H1 (cell line): ENCODE measurements around the gene TCL1A.

Source experiments
- CTCF ChIP-seq, 3 experiments: IDR thresholded peaks; 1 replicate in 2 of 3; 2 replicates in 1 of 3; pipeline versions ENCODE4 v1.5.1 to v1.6.1; 2011; ENCODE audit warnings: low read length in 3 of 3, mild to moderate bottlenecking in 3 of 3, inconsistent platforms in 2 of 3, low read depth in 1 of 3, moderate library complexity in 1 of 3; ENCODE audit not compliant: insufficient read depth in 1 of 3; ENCODE audit errors: control extremely low read depth in 1 of 3
- E2F6 ChIP-seq: IDR thresholded peaks from 2 replicates; pipeline ENCODE4 v1.6.1; 2012; ENCODE audit warnings: inconsistent platforms
- JUN ChIP-seq: IDR thresholded peaks from 2 replicates; pipeline ENCODE4 v1.6.1; 2011; ENCODE audit warnings: low read depth, mild to moderate bottlenecking, improper control_type of control experiment, low read length
- KDM5A ChIP-seq: fragments of 200-600 bp; IDR thresholded peaks from 2 replicates; pipeline ENCODE4 v1.7.1; 2012; ENCODE audit warnings: mild to moderate bottlenecking, low read length, inconsistent platforms, mixed read lengths

- TF ChIP-seq CTCF (IDR thresholded peaks at IDR 0.05; ENCODE audit: control extremely low read depth in 1 of 3, insufficient read depth in 1 of 3, low read depth in 1 of 3, low read length in 3 of 3) (no peak), E2F6 (no peak), JUN (no peak), KDM5A (no peak)
Measured at GRCh38 chr14:95758331-95758730, 44.4 kb upstream of the TCL1A start.
